ENCODE results near the gene RRAGC.

RRAGC gene

GRCh38 chr1:38881487-38881886, 21.9 kb upstream of the RRAGC start, which contains the start of gene GJA9:
Gene GJA9, minus strand, starts transcription at chr1:38881587. Its CDS starts 5,489 bp downstream, at chr1:38876098.
- Mint-ChIP-seq H3K27ac (no peak within 1 kb of the TSS), H3K9me3 (no peaks in the 10 kb centered on the region), H3K27me3 (ENCODE audit: low read depth, poor library complexity) (peaks cover 5% of the 10 kb centered on the region), H3K36me3 (ENCODE audit: low read depth) (no peaks in the 10 kb centered on the region), H3K4me1 (no peaks in the 10 kb centered on the region), H3K4me3 (no peak within 1 kb of the TSS)
- TF ChIP-seq CTCF (IDR thresholded peaks at IDR 0.05), result no peak
- no peak for DNase-seq

- H3K36me3 Mint-ChIP-seq (ENCODE audit: low read depth), result peaks cover 9% of the 10 kb centered on the region
- peaks cover 28% of the 10 kb centered on the region for H3K4me1 Mint-ChIP-seq
- no peak for TF ChIP-seq CTCF (IDR thresholded peaks at IDR 0.05)
- H3K4me3 Mint-ChIP-seq, result peak overlapping the region; percentile 15
- peak overlapping the region; percentile 37 for H3K27ac Mint-ChIP-seq
- no peak for DNase-seq
- no peaks in the 10 kb centered on the region for H3K9me3 Mint-ChIP-seq
- no peaks in the 10 kb centered on the region for H3K27me3 Mint-ChIP-seq (ENCODE audit: low read depth, poor library complexity)
These were observed 16.2 kb upstream of the RRAGC start for GRCh38 chr1:38875811-38876210.

- no peaks in the 10 kb centered on the region for H3K27me3 Mint-ChIP-seq (ENCODE audit: low read depth, poor library complexity)
- no peak for TF ChIP-seq CTCF (IDR thresholded peaks at IDR 0.05)
- H3K36me3 Mint-ChIP-seq (ENCODE audit: low read depth), result peaks cover 16% of the 10 kb centered on the region
- H3K4me3 Mint-ChIP-seq, result peak within 1 kb of the TSS; percentile 94
- peaks cover 28% of the 10 kb centered on the region for H3K4me1 Mint-ChIP-seq
- peak within 1 kb of the TSS; percentile 68 for H3K27ac Mint-ChIP-seq
- DNase-seq, result peak; percentile 97
- H3K9me3 Mint-ChIP-seq, result no peaks in the 10 kb centered on the region
These were observed 13.7 kb upstream of the RRAGC start, which contains the start of gene MYCBP for GRCh38 chr1:38873027-38873969. Gene MYCBP, minus strand, starts transcription at chr1:38873348. Its CDS starts 43 bp downstream, at chr1:38873305.

- no peak for TF ChIP-seq CTCF (IDR thresholded peaks at IDR 0.05)
- Mint-ChIP-seq H3K27ac (no peak overlapping the region), H3K36me3 (ENCODE audit: low read depth) (peaks cover 22% of the 10 kb centered on the region), H3K9me3 (no peaks in the 10 kb centered on the region), H3K27me3 (ENCODE audit: low read depth, poor library complexity) (no peaks in the 10 kb centered on the region), H3K4me3 (peak overlapping the region; percentile 94), H3K4me1 (peaks cover 28% of the 10 kb centered on the region)
- DNase-seq, result peak; percentile 38
These were observed 12.9 kb upstream of the RRAGC start for GRCh38 chr1:38872401-38873026.

GRCh38 chr1:38870996-38871395, 11.4 kb upstream of the RRAGC start:
- no peaks in the 10 kb centered on the region for H3K27me3 Mint-ChIP-seq (ENCODE audit: low read depth, poor library complexity)
- DNase-seq, result no peak
- TF ChIP-seq CTCF (IDR thresholded peaks at IDR 0.05), result no peak
- no peak overlapping the region for H3K4me3 Mint-ChIP-seq
- no peaks in the 10 kb centered on the region for H3K9me3 Mint-ChIP-seq
- no peak overlapping the region for H3K27ac Mint-ChIP-seq
- H3K4me1 Mint-ChIP-seq, result peaks cover 28% of the 10 kb centered on the region
- peaks cover 33% of the 10 kb centered on the region for H3K36me3 Mint-ChIP-seq (ENCODE audit: low read depth)
